Activated naive CD4-positive, alpha-beta T cell treated with anti-CD3 and anti-CD28 coated beads, Interleukin-2, amount 50 U/mL, for 24 hours (primary cell): Measurements from ENCODE around the gene ZNF444.
"Not testable (repeated sequence)": the region's sequence is repeated elsewhere in the genome, so short reads cannot be mapped to it uniquely, and the experiment has no call there.

ENCODE experiments used
- H3K27ac Mint-ChIP-seq: one replicate; pipeline ENCODE4 v1.8.0; 2021; ENCODE audit warnings: mild to moderate bottlenecking, mixed read lengths
- H3K27me3 Mint-ChIP-seq: one replicate; pipeline ENCODE4 v1.8.0; 2021; ENCODE audit warnings: mixed read lengths
- H3K36me3 Mint-ChIP-seq: one replicate; pipeline ENCODE4 v1.8.0; 2021; ENCODE audit warnings: mixed read lengths
- H3K4me1 Mint-ChIP-seq: one replicate; pipeline ENCODE4 v1.8.0; 2021; ENCODE audit warnings: mixed read lengths
- H3K4me3 Mint-ChIP-seq: one replicate; pipeline ENCODE4 v1.8.0; 2021; ENCODE audit warnings: mild to moderate bottlenecking, mixed read lengths
- H3K9me3 Mint-ChIP-seq: one replicate; pipeline ENCODE4 v1.8.0; 2021; ENCODE audit warnings: mixed read lengths

ZNF444 gene

GRCh38 chr19:56140583-56141416, at the start of gene ZNF444:
ZNF444 (plus strand) TSS chr19:56141287; CDS start chr19:56146912, 5,625 bp downstream.
- Mint-ChIP-seq H3K27me3 (no peaks in the 10 kb centered on the region), H3K27ac (peak within 1 kb of the TSS; percentile 91), H3K9me3 (no peaks in the 10 kb centered on the region), H3K4me1 (peaks cover 35% of the 10 kb centered on the region), H3K36me3 (no peaks in the 10 kb centered on the region), H3K4me3 (peak within 1 kb of the TSS; percentile 86)

GRCh38 chr19:56091751-56092546, 49.1 kb upstream of the ZNF444 start:
- no peak overlapping the region for H3K4me3 Mint-ChIP-seq
- H3K27ac Mint-ChIP-seq: no peak overlapping the region
- H3K9me3 Mint-ChIP-seq: no peaks in the 10 kb centered on the region
- H3K36me3 Mint-ChIP-seq: peaks cover 15% of the 10 kb centered on the region
- H3K4me1 Mint-ChIP-seq: peaks cover 6% of the 10 kb centered on the region
- H3K27me3 Mint-ChIP-seq: no peaks in the 10 kb centered on the region

- H3K27me3 Mint-ChIP-seq: no peaks in the 10 kb centered on the region
- no peaks in the 10 kb centered on the region for H3K9me3 Mint-ChIP-seq
- no peak overlapping the region for H3K4me3 Mint-ChIP-seq
- H3K36me3 Mint-ChIP-seq: peaks cover 15% of the 10 kb centered on the region
- peaks cover 6% of the 10 kb centered on the region for H3K4me1 Mint-ChIP-seq
- H3K27ac Mint-ChIP-seq: no peak overlapping the region
Measured at GRCh38 chr19:56092685-56093631, 48.1 kb upstream of the ZNF444 start.

GRCh38 chr19:56094449-56094848, 46.6 kb upstream of the ZNF444 start:
- Mint-ChIP-seq H3K4me1 (peaks cover 6% of the 10 kb centered on the region), H3K27ac (no peak overlapping the region), H3K36me3 (peaks cover 15% of the 10 kb centered on the region), H3K27me3 (no peaks in the 10 kb centered on the region), H3K9me3 (no peaks in the 10 kb centered on the region), H3K4me3 (no peak overlapping the region)

GRCh38 chr19:56096665-56097064, 44.4 kb upstream of the ZNF444 start:
- no peak overlapping the region for H3K27ac Mint-ChIP-seq
- no peak overlapping the region for H3K4me3 Mint-ChIP-seq
- H3K36me3 Mint-ChIP-seq: peaks cover 17% of the 10 kb centered on the region
- no peaks in the 10 kb centered on the region for H3K4me1 Mint-ChIP-seq
- no peaks in the 10 kb centered on the region for H3K27me3 Mint-ChIP-seq
- no peaks in the 10 kb centered on the region for H3K9me3 Mint-ChIP-seq

GRCh38 chr19:56097306-56097705, 43.8 kb upstream of the ZNF444 start:
- no peaks in the 10 kb centered on the region for H3K9me3 Mint-ChIP-seq
- no peaks in the 10 kb centered on the region for H3K4me1 Mint-ChIP-seq
- H3K36me3 Mint-ChIP-seq: peaks cover 17% of the 10 kb centered on the region
- no peak overlapping the region for H3K27ac Mint-ChIP-seq
- H3K27me3 Mint-ChIP-seq: no peaks in the 10 kb centered on the region
- H3K4me3 Mint-ChIP-seq: no peak overlapping the region

- Mint-ChIP-seq H3K27me3 (no peaks in the 10 kb centered on the region), H3K36me3 (peaks cover 14% of the 10 kb centered on the region), H3K9me3 (no peaks in the 10 kb centered on the region), H3K4me1 (no peaks in the 10 kb centered on the region), H3K27ac (no peak overlapping the region), H3K4me3 (no peak overlapping the region)
Measured at GRCh38 chr19:56097776-56098175, 43.3 kb upstream of the ZNF444 start.

- H3K27ac Mint-ChIP-seq, H3K9me3 Mint-ChIP-seq, H3K27me3 Mint-ChIP-seq, H3K4me3 Mint-ChIP-seq, H3K4me1 Mint-ChIP-seq: not testable (repeated sequence)
- H3K36me3 Mint-ChIP-seq: peaks cover 10% of the 10 kb centered on the region
Measured at GRCh38 chr19:56098237-56098636, 42.9 kb upstream of the ZNF444 start.

GRCh38 chr19:56098731-56099568, 42.1 kb upstream of the ZNF444 start:
- peaks cover 6% of the 10 kb centered on the region for H3K36me3 Mint-ChIP-seq
- H3K27me3 Mint-ChIP-seq: no peaks in the 10 kb centered on the region
- H3K4me3 Mint-ChIP-seq: no peak overlapping the region
- H3K4me1 Mint-ChIP-seq: no peaks in the 10 kb centered on the region
- H3K27ac Mint-ChIP-seq: no peak overlapping the region
- no peaks in the 10 kb centered on the region for H3K9me3 Mint-ChIP-seq

GRCh38 chr19:56099638-56100539, 41.2 kb upstream of the ZNF444 start:
- H3K9me3 Mint-ChIP-seq: no peaks in the 10 kb centered on the region
- no peak overlapping the region for H3K4me3 Mint-ChIP-seq
- no peak overlapping the region for H3K27ac Mint-ChIP-seq

GRCh38 chr19:56101095-56101494, 40.0 kb upstream of the ZNF444 start:
- H3K4me3 Mint-ChIP-seq: no peak overlapping the region
- H3K27ac Mint-ChIP-seq: no peak overlapping the region
- no peaks in the 10 kb centered on the region for H3K9me3 Mint-ChIP-seq
- no peaks in the 10 kb centered on the region for H3K27me3 Mint-ChIP-seq
- peaks cover 3% of the 10 kb centered on the region for H3K36me3 Mint-ChIP-seq
- peaks cover 14% of the 10 kb centered on the region for H3K4me1 Mint-ChIP-seq

More at GRCh38 chr19:56099638-56100539, 41.2 kb upstream of the ZNF444 start:
- H3K4me1 Mint-ChIP-seq: peaks cover 4% of the 10 kb centered on the region
- no peaks in the 10 kb centered on the region for H3K27me3 Mint-ChIP-seq
- H3K36me3 Mint-ChIP-seq: peaks cover 6% of the 10 kb centered on the region

GRCh38 chr19:56101746-56102535, 39.1 kb upstream of the ZNF444 start:
- Mint-ChIP-seq H3K27ac (no peak overlapping the region), H3K36me3 (peaks cover 3% of the 10 kb centered on the region), H3K9me3 (no peaks in the 10 kb centered on the region), H3K4me1 (peaks cover 22% of the 10 kb centered on the region), H3K4me3 (no peak overlapping the region), H3K27me3 (no peaks in the 10 kb centered on the region)

- no peak overlapping the region for H3K4me3 Mint-ChIP-seq
- H3K9me3 Mint-ChIP-seq: no peaks in the 10 kb centered on the region
- H3K4me1 Mint-ChIP-seq: peaks cover 27% of the 10 kb centered on the region
- no peaks in the 10 kb centered on the region for H3K27me3 Mint-ChIP-seq
- no peak overlapping the region for H3K27ac Mint-ChIP-seq
- peaks cover 3% of the 10 kb centered on the region for H3K36me3 Mint-ChIP-seq
Measured at GRCh38 chr19:56103027-56103614, 38.0 kb upstream of the ZNF444 start.
